ENCODE data around the gene LZTFL1. TPM values are rescaled to one million over a fixed set of nuclear protein-coding genes. Genes with fewer than 3 reads are reported as not detected.

The LZTFL1 gene
- total RNA-seq, 1 donor from 2014 or later, result 24.5 TPM

GRCh38 chr3:45790596-45790995, 51.3 kb downstream of the LZTFL1 start:
- DNase-seq (ENCODE audit: low spot score in 2 of 2) (no peak), FAIRE-seq (no peak)

GRCh38 chr3:45789235-45789812, 52.6 kb downstream of the LZTFL1 start:
- DNase-seq (ENCODE audit: low spot score in 2 of 2), result no peak
- no peak for FAIRE-seq

DNA sequence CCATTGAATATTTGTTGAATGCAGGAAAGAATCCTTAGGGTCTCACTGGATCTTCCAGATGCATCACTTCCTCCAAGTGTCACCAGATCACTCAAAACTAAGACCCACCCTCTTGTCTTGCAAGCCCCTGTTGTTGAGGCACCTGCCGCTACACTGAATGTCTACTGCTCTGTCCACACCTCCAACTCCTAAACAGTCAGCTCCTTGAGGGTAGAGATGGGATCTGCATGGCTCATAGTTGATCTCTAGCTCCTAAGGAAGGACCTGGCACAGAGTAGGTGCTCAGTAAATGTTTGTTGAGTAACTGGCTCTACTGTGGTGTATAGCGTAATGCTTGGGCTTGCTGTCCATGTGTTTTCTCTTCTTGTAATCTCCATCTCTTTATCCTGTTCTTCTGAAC, 54.4 kb downstream of the LZTFL1 start:
- FAIRE-seq (no peak), DNase-seq (ENCODE audit: low spot score in 2 of 2) (no peak)

DNA sequence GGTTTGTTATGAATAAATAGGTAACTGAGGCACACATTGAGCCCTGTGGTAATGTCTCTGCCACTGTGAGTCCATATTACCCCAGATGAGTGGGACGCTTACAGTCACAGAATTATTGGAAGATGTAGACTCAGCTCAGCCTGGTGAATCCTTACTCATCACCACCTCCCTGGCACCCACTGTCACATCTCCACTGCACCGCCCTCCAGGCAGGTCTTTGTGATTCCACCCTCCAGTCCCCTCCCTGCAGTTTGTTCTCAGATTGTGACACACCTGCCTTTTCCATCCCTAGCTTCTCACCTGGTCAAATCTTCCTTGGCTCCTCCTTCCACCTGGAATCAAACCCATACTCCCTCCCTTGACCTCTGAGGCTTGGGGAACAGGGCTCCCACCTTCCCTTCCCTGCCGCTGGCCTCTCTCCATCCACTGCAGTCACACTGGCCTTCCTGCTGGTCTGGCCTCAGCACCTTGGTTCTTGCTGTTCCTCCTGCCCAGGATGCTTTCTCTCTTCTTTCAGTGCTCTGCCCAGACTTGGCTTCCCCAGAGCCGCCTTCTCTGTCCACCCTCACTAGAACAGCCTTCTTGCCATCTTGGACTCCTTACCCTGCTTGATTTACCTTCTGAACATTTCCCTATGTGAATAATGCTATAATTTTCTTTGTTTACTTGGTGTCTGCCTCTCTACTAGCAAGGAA, 55.0 kb downstream of the LZTFL1 start:
- no peak for DNase-seq (ENCODE audit: low spot score in 2 of 2)
- FAIRE-seq, result no peak

GRCh38 chr3:45785605-45786150, 56.2 kb downstream of the LZTFL1 start:
- FAIRE-seq, result no peak
- no peak for DNase-seq (ENCODE audit: low spot score in 2 of 2)

- DNase-seq (ENCODE audit: low spot score in 2 of 2) (no peak), FAIRE-seq (no peak)
Observed at GRCh38 chr3:45783667-45784066, 58.3 kb downstream of the LZTFL1 start.

GRCh38 chr3:45782381-45782780, 59.5 kb downstream of the LZTFL1 start:
- DNase-seq (ENCODE audit: low spot score in 2 of 2) (no peak), FAIRE-seq (no peak)

DNA sequence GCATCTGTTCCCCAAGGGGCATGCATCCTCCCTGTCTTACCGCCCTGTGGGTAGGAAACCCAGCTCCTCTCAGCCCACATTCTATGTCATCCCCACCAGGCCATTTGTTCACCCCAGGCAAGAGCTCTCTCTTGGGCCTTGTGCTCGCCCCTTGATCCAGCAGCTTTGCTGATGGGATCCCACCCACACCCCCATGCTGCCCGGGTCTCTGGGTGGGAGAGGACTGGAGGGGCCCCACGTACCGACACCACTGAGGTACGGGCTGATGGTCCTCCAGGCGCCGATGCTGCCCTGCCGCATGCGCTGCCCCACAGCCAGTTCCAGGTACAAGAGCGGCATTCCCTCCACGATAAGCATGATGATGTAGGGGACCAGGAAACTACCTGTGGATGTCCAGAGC, 60.1 kb downstream of the LZTFL1 start:
- DNase-seq (ENCODE audit: low spot score in 2 of 2) (no peak), FAIRE-seq (no peak)

- FAIRE-seq, result no peak
- DNase-seq (ENCODE audit: low spot score in 2 of 2), result no peak
Observed at GRCh38 chr3:45781271-45781670, 60.6 kb downstream of the LZTFL1 start.

GRCh38 chr3:45779746-45780735, 61.9 kb downstream of the LZTFL1 start:
- DNase-seq (ENCODE audit: low spot score in 2 of 2) (no peak), FAIRE-seq (no peak)

DNA sequence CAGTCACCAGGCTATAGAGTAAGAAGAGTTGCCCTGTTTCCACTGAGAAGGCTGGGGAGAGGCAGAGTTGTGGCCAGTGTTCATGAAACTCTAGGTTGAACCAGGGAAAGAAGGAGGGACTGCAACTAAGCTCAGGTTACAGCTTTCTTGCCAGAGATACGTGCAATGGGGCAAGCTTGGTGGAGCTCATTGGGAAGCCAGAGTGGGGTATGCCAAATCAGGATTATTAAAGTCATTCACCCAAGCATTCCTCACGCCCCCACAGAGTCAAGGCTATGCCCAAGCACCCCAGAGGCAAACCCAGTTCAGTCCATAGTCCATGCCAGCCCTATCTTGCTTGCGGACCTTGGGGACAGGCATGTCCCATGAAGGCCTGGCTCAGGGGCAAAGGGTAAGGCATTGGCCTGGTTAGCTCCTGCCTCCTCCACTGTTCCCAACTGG, 63.1 kb downstream of the LZTFL1 start:
- no peak for FAIRE-seq
- no peak for DNase-seq (ENCODE audit: low spot score in 2 of 2)

DNA sequence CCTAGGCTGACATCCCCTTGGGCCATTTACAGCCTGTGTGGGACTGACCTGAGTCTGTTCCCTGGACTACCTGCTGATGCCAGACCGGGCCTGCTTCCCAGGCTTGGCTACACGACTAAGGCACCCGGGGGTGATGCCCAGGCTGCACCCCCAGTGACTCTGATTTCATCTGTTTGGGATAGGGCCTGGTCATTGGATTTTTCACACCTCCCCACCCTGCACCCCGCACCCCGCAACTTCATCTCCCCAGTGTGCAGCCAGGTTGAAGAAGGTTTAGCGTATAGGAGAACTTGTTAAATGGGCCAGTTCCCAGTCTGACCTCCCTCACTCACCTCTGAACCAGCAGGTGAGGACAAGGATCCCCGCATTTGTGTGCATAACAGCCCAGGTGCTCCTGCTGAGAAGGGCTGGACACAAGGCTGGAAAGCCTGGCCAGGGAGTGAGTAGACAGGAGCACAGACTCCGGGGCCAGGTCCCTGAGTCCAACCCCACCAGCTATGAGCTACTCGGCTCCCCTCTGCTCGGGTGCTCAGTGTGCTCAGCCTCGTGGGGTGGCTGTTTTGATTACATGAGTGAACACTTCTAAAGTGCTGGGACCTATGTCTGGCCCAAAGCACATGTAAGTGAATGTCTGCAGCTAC, 64.1 kb downstream of the LZTFL1 start:
- DNase-seq (ENCODE audit: low spot score in 2 of 2) (no peak), FAIRE-seq (no peak)

GRCh38 chr3:45777111-45777745, 64.7 kb downstream of the LZTFL1 start:
- DNase-seq (ENCODE audit: low spot score in 2 of 2) (no peak), FAIRE-seq (no peak)

GRCh38 chr3:45776611-45777010, 65.3 kb downstream of the LZTFL1 start:
- DNase-seq (ENCODE audit: low spot score in 2 of 2) (no peak), FAIRE-seq (no peak)

- no peak for FAIRE-seq
- no peak for DNase-seq (ENCODE audit: low spot score in 2 of 2)
Observed at GRCh38 chr3:45776301-45776595, 65.7 kb downstream of the LZTFL1 start.

DNA sequence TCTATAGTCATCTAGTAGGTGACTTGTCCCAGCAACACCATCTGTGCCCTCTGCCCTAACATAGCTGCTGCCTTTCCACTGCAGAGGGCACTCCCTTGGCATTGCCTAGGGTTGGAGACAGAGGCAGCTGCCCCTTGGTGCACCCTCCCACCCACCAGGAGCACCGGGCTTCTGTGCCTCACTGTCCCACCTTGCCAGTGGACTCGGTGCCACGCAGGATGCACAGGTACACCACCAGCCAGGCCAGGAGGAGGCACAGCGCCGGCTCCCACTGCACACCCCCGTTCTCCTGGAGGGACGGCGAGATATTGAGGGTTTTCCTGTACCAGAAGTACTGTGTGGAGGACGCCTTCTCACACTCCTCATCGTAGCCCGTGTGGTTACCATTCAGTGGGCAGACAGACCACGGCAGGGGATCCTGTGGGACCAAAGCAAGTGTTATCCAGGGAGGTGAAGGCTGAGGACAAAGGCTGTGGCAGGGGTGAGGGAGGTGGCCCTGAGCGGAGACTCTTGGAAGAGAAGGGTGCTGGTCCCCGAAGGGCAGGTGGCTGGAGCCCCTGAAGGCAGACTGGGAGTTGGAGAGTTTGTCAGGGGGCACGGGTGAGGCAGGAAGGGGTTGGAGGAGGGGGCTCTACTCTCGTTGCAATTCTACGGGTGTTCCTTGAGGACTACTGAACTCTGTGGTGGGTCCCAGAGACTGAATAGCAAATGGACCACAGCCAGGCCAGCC, 66.2 kb downstream of the LZTFL1 start:
- FAIRE-seq (no peak), DNase-seq (ENCODE audit: low spot score in 2 of 2) (no peak)

DNA sequence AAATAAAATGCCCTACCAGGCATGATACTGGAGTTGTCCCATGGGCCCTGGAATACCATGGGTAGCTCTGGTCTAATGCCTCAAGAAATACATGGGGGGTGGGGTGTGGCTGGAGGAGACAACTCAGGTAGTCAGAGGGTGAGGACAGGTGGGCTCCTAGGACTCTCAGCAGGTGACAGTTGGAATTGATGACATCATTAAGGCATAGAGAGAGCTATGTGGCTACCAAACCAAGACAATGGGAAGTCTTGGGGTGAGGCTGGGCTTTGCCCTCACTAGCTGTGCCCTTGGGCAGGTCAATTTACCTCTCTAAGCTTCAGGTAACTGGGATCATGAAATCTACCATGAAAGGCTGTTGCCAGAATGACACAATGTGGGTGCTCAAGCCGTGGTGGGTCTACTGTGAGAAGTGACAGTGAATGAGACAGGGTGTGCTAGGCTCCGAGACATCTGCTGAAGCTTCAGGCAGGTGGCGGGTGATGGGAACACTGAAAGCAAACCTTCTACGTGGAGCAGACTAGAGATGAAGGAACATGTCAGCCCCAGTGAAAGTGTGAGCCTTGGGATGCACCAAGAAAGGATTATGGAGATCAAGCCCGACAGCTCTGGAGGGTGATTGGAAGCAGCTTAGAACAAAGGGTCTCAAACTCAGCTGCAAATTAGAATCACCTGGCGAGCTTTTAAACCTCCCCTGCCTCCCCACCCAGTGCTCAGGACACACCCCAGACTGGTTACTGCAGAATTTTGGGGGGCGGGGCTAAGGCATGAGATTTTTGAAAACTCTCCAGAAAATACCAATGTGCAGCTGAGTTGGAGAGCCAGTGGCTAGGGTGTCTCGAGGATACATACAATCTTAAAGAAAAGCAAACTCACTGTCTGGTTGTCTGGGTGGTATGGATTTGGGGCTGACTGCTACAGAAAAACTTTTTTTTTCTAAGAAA, 67.1 kb downstream of the LZTFL1 start:
- DNase-seq (ENCODE audit: low spot score in 2 of 2), result no peak
- no peak for FAIRE-seq

DNA sequence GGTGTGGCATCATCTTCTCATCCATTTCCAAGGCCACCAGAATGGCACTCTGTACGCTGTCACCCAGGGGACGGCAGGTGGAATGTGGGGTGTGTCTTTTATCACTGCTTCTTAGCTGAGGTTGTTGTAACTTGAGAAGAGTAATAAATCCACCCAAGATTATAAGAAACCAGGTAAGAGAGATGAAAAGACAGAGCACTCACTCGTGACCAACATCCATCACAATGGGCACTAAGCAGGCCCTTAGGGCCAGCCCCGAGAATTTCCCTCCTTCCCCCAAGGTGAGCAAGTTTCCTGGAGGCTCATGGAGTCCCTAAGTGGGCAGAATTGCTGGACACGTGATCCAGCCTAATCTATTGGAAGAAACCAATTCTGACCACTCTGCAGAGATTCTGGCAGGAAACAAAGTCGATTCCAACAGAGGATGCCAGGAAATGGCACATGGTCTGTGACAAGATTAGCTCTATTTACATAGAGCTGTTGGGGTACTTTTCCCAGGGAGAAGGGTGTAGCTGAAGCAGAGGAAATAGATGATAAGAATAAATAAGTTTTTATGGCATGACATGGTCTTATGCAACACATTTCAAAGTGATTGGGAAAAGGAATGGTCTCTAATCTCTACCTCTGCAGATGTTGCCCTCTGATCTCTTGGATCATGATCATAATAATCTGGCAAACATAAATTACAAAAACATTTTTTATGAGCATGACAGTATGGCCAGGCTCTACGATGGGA, 68.0 kb downstream of the LZTFL1 start:
- FAIRE-seq (no peak), DNase-seq (ENCODE audit: low spot score in 2 of 2) (no peak)

All from frontal cortex (tissue), 4 donors.